HG03571 (cell line): ENCODE measurements around the gene YPEL3.

Source experiments
- ATAC-seq: cut with Tn5 transposase; IDR thresholded peaks from one replicate; pipeline ENCODE4 v1.9.1; 2021; ENCODE audit not compliant: unreplicated experiment

The YPEL3 gene

DNA sequence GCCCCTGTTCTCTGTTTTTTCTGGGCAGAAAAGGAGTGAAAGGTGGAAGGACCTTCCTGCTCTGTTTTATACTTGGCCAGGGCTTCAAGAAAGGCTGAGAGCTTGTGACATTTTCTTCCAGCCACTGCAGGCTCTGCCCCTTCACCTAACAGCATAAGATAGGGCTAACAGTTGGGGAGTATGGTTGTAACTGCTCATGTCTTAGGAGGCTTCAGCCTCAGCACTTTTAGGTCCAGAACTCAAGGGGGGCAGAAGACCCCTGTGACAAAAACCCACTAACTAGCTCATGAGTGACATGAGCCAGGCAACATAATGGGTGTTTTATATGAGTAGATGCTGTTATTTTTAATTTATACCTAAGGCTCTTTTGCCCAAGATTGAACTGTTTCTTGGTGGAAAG lies 25.5 kb downstream of the YPEL3 start:
- ATAC-seq: no peak

DNA sequence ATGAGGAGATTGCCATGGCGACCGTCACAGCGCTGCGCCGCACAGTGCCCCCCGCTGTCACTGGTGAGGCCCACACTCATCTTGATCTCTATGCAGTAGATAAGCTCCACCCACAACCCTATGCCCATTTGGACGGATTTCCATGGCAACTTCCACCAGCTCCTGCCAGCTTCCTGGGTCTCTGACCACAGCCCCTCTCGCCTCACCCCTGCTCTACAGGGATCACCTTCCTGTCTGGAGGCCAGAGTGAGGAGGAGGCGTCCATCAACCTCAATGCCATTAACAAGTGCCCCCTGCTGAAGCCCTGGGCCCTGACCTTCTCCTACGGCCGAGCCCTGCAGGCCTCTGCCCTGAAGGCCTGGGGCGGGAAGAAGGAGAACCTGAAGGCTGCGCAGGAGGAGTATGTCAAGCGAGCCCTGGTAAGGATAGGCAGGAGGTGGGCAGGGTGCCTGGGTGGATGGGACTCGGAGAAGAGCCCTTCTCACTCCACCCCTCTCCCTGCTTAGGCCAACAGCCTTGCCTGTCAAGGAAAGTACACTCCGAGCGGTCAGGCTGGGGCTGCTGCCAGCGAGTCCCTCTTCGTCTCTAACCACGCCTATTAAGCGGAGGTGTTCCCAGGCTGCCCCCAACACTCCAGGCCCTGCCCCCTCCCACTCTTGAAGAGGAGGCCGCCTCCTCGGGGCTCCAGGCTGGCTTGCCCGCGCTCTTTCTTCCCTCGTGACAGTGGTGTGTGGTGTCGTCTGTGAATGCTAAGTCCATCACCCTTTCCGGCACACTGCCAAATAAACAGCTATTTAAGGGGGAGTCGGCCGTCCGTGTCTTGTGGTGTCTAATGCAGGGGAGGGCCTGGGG lies 26.2 kb downstream of the YPEL3 start:
- no peak for ATAC-seq

DNA sequence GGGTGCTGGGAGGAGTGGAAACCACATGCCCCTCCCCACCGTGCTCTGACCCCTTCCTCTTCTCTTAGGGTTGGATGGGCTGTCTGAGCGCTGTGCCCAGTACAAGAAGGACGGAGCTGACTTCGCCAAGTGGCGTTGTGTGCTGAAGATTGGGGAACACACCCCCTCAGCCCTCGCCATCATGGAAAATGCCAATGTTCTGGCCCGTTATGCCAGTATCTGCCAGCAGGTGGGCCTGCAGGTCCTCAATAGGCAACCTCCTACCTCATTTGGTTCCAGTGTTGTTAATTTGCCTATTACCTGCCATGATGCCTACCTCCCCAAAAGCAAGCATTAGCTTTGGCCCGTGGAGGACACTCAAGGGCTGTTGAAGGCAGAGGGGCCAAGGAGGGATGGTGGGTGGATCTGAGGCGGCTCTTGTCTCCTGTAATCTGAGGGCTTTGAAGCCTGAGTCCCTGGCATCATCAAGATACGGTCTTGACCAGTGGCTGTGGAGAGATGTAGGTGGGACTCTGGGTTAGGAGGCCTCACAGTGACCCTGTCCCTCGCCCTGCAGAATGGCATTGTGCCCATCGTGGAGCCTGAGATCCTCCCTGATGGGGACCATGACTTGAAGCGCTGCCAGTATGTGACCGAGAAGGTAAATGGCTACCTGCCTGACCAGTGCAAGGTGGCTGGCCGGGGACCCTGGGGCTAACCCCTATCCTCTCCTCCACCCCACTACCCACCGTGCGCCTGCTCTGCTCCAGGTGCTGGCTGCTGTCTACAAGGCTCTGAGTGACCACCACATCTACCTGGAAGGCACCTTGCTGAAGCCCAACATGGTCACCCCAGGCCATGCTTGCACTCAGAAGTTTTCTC lies 27.0 kb downstream of the YPEL3 start:
- ATAC-seq: no peak

DNA sequence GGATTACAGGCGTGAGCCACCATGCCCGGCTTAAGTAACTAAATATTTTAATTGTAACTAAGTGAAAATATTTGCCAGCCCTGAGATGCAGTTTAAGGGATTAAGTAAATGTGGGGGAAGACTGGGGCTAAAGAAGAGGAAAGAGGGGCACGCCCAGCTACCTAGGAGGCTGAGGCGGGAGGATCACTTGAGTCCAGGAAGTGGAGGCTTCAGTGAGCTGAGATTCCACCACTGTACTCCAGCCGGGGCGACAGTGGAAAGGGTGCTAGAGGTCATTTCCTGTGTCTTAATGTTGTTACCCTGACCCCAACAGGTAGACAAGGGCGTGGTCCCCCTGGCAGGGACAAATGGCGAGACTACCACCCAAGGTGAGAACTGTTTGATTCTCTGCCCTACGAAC lies 27.7 kb downstream of the YPEL3 start:
- no peak for ATAC-seq

DNA sequence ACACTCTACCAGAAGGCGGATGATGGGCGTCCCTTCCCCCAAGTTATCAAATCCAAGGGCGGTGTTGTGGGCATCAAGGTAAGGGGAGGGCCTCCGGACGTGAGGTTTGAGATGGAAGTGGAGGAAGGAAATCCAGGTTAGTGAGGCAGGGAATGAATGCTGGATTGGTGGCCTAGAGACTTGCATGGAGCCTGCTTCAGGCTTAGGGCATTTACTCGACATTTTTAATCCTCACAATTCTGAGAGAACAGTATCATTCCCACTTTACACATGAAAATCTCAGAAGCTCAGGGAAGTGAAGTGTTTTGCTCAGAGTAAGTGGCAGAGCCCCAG lies 28.5 kb downstream of the YPEL3 start:
- ATAC-seq: no peak

DNA sequence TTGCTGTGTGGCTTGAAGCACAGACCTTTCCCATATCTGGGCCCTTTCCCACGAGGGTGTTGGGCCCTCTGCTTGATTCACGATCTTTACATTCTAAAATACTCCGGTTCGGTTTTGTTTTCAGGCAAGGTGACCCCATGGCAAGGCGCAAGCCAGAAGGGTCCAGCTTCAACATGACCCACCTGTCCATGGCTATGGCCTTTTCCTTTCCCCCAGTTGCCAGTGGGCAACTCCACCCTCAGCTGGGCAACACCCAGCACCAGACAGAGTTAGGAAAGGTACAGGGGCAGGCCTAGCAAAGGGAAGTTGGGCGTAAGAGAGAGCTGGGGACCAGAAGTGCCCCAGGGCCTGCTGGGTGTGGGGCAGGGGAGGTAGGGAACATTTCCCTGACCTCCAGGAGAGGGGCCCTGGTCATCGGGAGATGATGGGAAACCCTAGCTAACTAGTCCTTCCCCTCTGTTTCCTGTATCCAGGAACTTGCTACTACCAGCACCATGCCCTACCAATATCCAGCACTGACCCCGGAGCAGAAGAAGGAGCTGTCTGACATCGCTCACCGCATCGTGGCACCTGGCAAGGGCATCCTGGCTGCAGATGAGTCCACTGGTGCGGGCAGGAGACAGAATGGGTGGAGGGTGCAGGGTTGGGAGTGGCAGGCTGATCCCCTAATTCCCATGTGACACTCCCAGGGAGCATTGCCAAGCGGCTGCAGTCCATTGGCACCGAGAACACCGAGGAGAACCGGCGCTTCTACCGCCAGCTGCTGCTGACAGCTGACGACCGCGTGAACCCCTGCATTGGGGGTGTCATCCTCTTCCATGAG lies 29.0 kb downstream of the YPEL3 start:
- no peak for ATAC-seq

DNA sequence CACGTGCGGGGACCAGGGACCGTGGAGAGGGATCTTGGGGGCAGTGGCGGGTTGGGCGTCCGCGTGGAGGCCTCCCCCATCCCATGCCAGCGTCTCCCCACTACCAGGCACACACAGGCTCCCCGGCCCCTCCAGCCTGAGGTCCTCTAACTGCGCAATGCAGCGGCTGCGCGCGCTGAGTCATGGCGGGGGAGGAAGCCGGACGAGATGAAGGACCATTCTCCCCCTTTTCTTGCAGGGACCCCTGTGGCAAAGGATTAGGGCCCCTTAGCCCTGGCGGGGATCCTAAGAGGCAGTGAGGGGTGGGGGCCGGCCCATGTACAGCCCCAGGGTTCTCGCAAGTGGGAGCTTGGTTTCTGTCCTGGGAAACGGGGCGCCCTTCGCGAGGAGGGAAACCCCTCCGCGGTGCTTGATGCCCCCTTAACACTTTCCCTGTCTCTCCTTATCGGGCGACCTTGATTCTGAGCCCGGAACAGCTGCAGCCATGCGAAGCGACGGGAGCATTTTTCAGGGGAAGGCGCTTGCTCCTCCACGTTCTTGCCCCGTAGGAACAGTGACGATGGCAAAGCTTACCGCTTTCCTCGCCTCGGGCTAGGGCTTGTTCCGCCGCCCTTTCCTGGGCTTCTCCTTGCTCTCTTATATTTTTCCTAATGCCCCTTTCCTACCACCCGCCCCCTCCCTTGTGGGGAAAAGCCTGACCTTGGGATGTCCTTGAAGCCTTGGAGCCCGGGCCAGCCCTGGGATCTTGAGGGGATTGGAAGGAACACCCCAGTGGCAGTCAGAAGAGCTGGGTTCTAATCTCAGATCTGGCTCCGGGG lies 29.9 kb downstream of the YPEL3 start:
- no peak for ATAC-seq

DNA sequence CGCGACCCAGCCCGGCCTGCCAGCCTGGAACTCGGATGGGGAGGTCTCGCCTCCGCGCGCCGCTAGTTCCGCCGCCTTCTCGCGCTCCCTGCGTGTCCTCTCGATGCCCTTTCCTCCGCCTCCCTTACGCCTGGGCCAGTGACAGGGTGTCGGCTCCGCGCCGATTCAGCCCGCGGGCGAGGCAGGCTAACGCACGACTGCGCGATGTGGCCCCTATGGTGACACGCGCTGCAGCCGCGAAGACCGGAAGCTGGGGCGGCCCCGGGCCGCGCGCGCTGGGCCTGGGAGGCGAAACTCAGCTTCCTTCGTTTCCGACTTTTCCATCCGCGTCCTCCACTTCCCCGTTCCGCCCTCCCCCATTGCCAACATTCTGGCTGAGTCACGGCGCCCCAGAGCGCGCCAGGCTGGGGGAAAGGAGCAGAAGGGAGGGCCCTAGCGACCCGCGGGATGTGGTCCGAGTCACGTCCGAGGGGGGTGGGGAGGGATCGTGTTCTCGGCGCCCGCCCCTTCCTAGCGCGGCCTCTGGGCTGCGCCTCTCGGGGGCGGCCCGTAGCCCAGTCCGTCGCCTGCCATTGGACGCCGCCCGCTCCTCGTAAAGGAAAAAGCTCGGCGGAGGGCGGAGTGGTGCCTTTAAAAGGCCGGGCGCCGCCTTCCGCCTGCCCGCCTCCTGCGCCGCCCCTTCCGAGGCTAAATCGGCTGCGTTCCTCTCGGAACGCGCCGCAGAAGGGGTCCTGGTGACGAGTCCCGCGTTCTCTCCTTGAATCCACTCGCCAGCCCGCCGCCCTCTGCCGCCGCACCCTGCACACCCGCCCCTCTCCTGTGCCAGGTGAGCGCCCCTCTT lies 30.7 kb downstream of the YPEL3 start, which contains the start of gene ALDOA:
TSS of gene ALDOA (plus strand) at position 659 of the 841 bp plus-strand sequence. CDS start 1,138 bp downstream, outside the sequence.
- ATAC-seq: peak; percentile 76

DNA sequence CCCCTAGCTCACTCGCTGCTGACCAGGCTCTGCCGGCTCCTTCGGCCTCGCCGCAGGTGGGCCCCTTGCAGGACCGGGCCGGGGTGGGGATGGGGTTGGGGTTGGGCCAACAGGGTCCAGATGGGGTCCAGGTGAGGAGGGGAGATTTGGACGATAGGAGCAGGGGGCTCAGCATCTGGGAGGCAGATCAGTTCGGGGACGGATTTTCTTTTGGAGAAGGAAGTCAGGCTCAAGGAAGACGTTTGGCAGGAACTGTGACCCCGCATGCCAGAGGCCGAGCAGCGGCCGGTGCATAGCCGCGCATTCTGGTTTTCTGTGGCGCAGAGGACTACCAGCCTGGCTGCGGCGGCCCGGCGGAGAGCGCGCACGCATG lies 31.3 kb downstream of the YPEL3 start:
- ATAC-seq: no peak

DNA sequence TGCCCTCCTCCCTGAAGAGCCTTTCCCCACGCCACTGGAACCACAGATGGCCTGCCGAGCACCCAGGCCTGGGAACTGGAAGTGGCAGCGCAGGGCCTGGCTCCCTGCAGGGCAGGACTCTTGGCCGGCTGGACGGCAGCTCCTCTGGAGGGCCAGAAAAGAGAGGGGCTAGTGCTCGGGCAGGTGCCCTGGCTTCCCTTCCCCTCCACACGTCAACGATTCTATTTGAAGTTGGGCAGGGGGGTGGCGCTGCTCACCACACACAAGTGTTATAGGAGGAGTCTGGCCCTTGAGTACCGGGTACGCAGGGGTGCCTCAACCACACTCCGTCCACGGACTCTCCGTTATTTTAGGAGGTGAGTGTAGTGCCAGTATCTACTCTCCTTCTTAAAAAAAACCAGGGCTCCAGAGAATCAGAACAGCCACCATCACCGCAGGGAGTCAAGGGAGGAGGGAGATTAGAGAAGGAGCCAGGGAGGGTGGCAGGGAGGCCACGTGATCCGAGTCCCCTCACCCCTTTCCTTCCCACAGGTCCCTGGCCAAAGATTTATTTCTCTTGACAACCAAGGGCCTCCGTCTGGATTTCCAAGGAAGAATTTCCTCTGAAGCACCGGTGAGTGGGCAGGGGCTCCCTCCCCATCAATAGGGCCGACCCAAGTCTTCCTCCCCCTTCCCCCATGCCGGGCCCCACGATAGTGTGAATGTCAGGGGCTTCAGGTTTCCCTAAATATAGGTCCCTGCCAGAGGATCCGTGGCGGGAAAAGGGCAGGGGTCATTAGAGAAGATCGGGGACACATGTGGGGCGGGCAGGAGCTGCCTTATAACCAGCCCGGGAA lies 31.9 kb downstream of the YPEL3 start:
- ATAC-seq: no peak

DNA sequence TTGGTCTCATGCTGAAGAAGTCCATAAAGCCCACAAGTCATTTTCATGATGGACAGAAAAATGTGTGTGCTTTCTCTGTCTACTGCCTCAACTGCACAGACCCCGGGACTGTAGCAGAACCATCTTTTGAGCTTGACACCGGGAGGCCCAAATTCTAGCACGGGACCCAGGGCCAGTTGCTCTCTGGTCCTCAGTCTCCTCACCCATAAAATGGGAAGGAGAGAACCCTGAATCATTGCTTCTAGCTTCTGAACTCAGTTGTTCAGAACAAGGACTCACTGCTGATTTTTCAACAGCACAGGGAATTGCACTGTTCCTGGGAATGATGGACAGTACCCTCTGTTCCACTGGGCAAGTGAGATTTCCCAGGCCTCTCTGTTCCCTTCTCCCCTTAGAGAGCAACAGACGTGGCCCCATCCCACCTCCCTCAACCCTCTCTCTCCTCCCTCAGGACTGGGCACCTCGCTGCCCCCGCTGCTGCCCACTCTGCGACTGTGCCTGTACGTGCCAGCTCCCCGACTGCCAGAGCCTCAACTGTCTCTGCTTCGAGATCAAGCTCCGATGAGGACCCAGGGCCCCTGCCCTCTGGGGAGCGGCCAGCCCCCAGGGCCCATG lies 32.6 kb downstream of the YPEL3 start:
- no peak for ATAC-seq

DNA sequence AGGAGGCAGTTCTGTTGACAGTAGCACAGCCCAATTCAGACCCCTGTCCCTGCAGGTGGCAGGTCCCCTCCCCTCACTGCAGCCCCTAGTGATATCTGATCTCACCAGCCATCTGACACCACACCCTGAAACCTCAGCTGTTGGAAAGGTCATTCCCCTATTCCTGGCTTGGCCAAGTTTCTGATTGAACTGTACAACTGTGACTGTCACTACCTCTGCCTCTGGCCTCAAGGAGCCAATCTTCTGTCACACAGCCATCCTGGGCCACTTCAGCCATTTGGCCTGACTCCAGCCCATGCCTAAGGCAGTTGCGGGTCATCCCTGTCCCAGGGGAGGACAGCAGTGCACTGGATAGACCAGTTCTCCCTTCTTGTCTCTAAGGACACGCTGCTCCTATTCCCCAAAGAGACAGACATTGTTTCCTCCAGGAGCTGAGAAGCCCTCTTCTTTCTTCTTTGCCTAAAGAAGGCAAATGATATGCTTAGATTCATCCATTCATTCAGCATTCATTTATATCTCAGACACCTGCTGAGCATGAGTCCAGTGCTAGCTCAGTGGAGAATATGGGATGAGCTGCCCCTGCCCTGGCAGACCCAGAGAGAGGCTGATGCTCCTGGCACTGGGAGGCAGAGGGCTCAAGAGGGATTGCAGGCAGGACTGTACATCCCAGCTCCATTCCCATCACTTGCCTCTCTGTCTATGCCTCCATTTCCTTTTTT lies 35.0 kb downstream of the YPEL3 start:
- no peak for ATAC-seq

DNA sequence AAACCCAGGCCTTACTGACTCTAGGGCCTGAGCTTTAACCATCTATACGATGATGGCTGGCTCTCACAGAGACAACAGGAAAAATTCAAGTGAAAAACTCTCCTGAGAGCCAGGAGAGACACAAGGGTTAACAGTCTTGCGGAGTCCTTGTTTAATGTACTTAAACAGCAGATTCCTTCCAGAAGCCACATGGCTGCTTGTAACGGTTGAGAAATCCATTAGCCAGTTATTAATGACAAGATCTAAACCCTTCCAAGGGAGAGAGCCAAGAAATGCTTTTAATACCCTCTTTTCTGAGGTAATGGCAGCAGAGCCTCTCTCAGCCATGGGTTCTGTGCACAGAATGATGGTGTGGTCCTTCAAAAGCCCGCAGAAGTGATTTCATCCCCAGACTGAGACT lies 35.7 kb downstream of the YPEL3 start:
- no peak for ATAC-seq

DNA sequence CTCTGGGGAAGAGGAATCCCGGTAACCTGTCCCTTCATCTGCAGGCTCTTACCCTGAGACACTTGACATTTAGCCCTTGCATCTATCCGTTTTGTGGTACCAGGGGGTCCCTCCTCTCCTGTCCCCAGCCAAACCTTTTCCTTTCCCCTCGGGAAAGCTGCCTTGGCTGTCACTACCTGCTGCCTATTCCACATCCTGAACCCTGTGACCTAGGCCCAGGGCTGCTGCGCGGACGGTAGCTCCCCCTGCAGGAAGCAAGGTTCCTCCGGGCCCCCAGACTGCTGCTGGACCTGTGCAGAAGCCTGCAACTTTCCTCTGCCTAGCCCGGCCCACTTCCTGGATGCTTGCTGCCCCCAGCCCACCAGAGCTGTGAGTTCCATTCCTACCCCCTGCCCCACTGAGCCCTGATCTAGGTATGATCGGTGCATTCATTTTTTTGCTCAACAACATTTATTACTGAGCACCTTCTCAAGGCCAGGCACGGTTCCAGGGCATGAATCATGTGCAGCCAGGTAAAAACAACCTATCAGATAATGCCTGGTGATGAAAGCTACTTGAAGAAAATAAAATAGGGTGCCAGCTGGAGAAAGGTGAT lies 41.0 kb downstream of the YPEL3 start:
- ATAC-seq: no peak

DNA sequence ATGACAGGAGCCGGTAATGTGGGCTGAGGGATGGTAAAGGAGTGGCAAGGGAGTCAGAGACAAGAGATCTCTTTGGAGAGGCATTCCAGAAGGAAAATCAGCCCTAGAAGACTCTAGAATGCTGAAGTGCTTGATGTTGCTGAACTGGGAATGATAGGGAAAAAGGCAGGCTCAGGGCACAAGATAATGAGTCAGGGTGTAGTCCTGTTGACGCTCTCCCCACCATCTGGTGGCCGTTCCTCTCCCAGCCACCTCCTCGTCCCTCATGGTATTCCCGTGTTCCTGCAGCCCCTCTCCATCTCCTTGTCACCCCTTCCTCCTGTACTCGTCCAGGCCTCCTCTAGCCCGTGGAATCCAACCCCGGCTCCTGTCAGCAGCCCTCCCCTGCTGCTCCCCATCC lies 41.6 kb downstream of the YPEL3 start:
- ATAC-seq: no peak

DNA sequence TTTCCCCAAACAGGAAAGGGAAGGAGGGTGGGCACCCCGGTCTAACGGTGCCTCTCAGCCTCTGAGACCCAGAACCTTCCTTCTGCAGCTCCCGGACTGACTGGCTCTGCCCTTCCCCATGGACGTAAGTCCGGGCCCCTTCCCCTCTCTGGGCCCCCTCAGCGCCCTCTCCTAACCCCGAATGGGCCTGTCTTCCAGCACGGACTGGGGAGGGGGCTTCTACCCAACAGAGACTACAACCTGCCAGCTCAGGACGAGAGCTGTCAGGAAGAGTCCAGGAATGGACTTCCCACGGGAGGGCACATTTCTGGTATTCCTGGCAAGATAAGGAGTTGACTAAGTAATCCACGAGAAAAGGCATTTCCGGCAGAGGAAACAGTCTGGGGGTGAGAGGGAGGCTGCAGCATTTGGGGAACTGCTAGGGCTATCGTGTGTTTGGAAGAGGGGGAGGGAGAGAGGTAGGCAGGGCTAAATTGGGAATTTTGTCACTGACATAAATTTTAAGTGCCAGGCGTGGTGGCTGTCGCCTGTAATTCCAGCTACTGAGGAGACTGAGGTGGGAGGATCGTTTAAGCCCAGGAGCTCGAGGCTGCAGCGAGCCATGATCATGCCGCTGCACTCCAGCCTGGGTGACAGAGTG lies 42.5 kb downstream of the YPEL3 start:
- peak; percentile 9 for ATAC-seq
